ENCODE data around the gene DICER1. TPM values are rescaled to one million over a fixed set of nuclear protein-coding genes. Genes with fewer than 3 reads are reported as not detected.

The DICER1 gene
- total RNA-seq, 1 experiment from 2014 or later, result 62.0 TPM

GRCh38 chr14:95132760-95133159, 24.6 kb downstream of the DICER1 start (continued):
- TF ChIP-seq ATF2 (CRISPR knock-in tag; IDR thresholded peaks at IDR 0.05; ENCODE audit: borderline replicate concordance, low read depth), result no peak
- TF ChIP-seq ZNF138 (CRISPR knock-in tag; conservative IDR thresholded peaks at IDR 0.05), result no peak
- TF ChIP-seq ZNF232 (CRISPR knock-in tag; IDR thresholded peaks at IDR 0.05), result no peak
- no peak for TF ChIP-seq AR (CRISPR knock-in tag; IDR thresholded peaks at IDR 0.05)
- no peak for TF ChIP-seq ESRRA (CRISPR knock-in tag; IDR thresholded peaks at IDR 0.05; ENCODE audit: borderline replicate concordance)
- no peak for TF ChIP-seq IRF1 (CRISPR knock-in tag; IDR thresholded peaks at IDR 0.05)
- no peak for TF ChIP-seq NR2C2 (CRISPR knock-in tag; IDR thresholded peaks at IDR 0.05)
- TF ChIP-seq ATF6 (CRISPR knock-in tag; IDR thresholded peaks at IDR 0.05), result no peak
- TF ChIP-seq OVOL2 (CRISPR knock-in tag; IDR thresholded peaks at IDR 0.05; ENCODE audit: borderline replicate concordance), result no peak

- no peak for ATAC-seq
- Mint-ChIP-seq H3K27me3 (ENCODE audit: low read depth) (no peaks in the 10 kb centered on the region), H3K4me3 (no peak overlapping the region), H3K9me3 (no peaks in the 10 kb centered on the region), H3K4me1 (peaks cover 36% of the 10 kb centered on the region), H3K27ac (no peak overlapping the region), H3K36me3 (peaks cover 10% of the 10 kb centered on the region)
- no peak for DNase-seq (ENCODE audit: low spot score)
- ChIA-PET POLR2A (no interaction called here), CTCF (no interaction called here)
- TF ChIP-seq ARID4B (CRISPR knock-in tag; IDR thresholded peaks at IDR 0.05; ENCODE audit: borderline replicate concordance) (no peak), GRHL2 (CRISPR knock-in tag; IDR thresholded peaks at IDR 0.05; ENCODE audit: insufficient replicate concordance, severe bottlenecking) (no peak), KAT7 (CRISPR knock-in tag; IDR thresholded peaks at IDR 0.05; ENCODE audit: borderline replicate concordance) (no peak), ETV6 (CRISPR knock-in tag; IDR thresholded peaks at IDR 0.05) (no peak), TEAD4 (CRISPR knock-in tag; IDR thresholded peaks at IDR 0.05) (no peak), PRRX2 (CRISPR knock-in tag; IDR thresholded peaks at IDR 0.05) (no peak), NR2C2 (CRISPR knock-in tag; IDR thresholded peaks at IDR 0.05) (no peak), ELF4 (CRISPR knock-in tag; IDR thresholded peaks at IDR 0.05; ENCODE audit: low read depth) (no peak), HMGA2 (CRISPR knock-in tag; IDR thresholded peaks at IDR 0.05) (no peak), CDX4 (CRISPR knock-in tag; IDR thresholded peaks at IDR 0.05; ENCODE audit: borderline replicate concordance) (no peak), ZNF263 (CRISPR knock-in tag; IDR thresholded peaks at IDR 0.05; ENCODE audit: low read depth) (no peak), ZSCAN18 (CRISPR knock-in tag; IDR thresholded peaks at IDR 0.05) (no peak), NFATC4 (CRISPR knock-in tag; IDR thresholded peaks at IDR 0.05) (no peak), RORB (CRISPR knock-in tag; IDR thresholded peaks at IDR 0.05) (no peak), ATF2 (CRISPR knock-in tag; IDR thresholded peaks at IDR 0.05; ENCODE audit: borderline replicate concordance, low read depth) (no peak)
Measured at GRCh38 chr14:95130549-95130948, 26.8 kb downstream of the DICER1 start.
